Breast epithelium (tissue), 4 donors: ENCODE data around the gene BRIP1. TPM values are rescaled to one million over a fixed set of nuclear protein-coding genes. Genes with fewer than 3 reads are reported as not detected.
"Not testable (repeated sequence)": the region's sequence is repeated elsewhere in the genome, so short reads cannot be mapped to it uniquely, and the experiment has no call there.

Source experiments
- DNase-seq, 2 donors: peaks; one replicate each; pipeline ENCODE4 v3.0.0-alpha.2; 2019; ENCODE audit warnings: low spot score in 2 of 2
- H3K27ac ChIP-seq, 2 donors: fragments of 200-600 bp; sonication (generic) in 1 of 2; one replicate each; pipeline ENCODE4 v1.5.1; 2016 to 2019; ENCODE audit warnings: mild to moderate bottlenecking in 1 of 2
- H3K27me3 ChIP-seq, 2 donors: fragments of 200-600 bp; sonication (generic) in 1 of 2; one replicate each; pipeline versions ENCODE4 v1.5.1 to v1.6.0; 2017 to 2019; ENCODE audit warnings: control low read depth in 1 of 2, mild to moderate bottlenecking in 1 of 2
- H3K36me3 ChIP-seq: fragments of 200-600 bp; one replicate; pipeline ENCODE4 v1.5.1; 2019
- H3K4me1 ChIP-seq, 2 donors: fragments of 200-600 bp; sonication (generic); one replicate each; pipeline ENCODE4 v1.5.1; 2016 to 2019; ENCODE audit warnings: control low read depth in 1 of 2
- H3K4me3 ChIP-seq, 3 donors: fragments of 200-600 bp; sonication (generic); 1 replicate in 2 of 3; 2 replicates in 1 of 3; pipeline ENCODE4 v1.5.1; 2016 to 2019; ENCODE audit warnings: mild to moderate bottlenecking in 3 of 3, moderate library complexity in 2 of 3
- H3K9me3 ChIP-seq, 2 donors: fragments of 200-600 bp; sonication (generic) in 1 of 2; one replicate each; pipeline ENCODE4 v1.5.1; 2016 to 2019; ENCODE audit warnings: control low read depth in 1 of 2
- CTCF ChIP-seq, 3 donors: fragments of 450-650 bp; IDR thresholded peaks; one replicate each; pipeline ENCODE4 v1.5.1; 2016 to 2017; ENCODE audit warnings: antibody characterized with exemption in 3 of 3, mild to moderate bottlenecking in 3 of 3, moderate library complexity in 3 of 3
- POLR2A ChIP-seq: fragments of 450-650 bp; IDR thresholded peaks from one replicate; pipeline ENCODE4 v1.6.1; 2016; ENCODE audit warnings: antibody characterized with exemption, mild to moderate bottlenecking, moderate library complexity
- POLR2AphosphoS5 ChIP-seq, 3 donors: sonication (generic); formaldehyde crosslinking; IDR thresholded peaks; one replicate each; pipeline ENCODE4 v1.6.1; 2017; ENCODE audit warnings: antibody characterized with exemption in 3 of 3
- intact Hi-C: fragments of 100-400 bp; cut with DNase I; formaldehyde crosslinking; loops from one replicate; pipeline ENCODE4 v1.15.1; 2023; ENCODE audit warnings: low total_unique reads
- total RNA-seq, 3 donors: library from RNA; depleted of rRNA; stranded (reverse); fragments of >200 nt; gene quantifications; one replicate each; pipeline ENCODE4 v1.1.0, GENCODE V29; 2016

Gene BRIP1
- total RNA-seq, 3 donors from 2014 or later: 0.33 to 1.0 (median 0.48) TPM

GRCh38 chr17:61822326-61823285, 40.7 kb downstream of the BRIP1 start:
- intact Hi-C loops: no loop called here
- no peaks in the 10 kb centered on the region for H3K36me3 ChIP-seq
- H3K9me3 ChIP-seq: no peaks in the 10 kb centered on the region
- DNase-seq: no peak
- no peaks in the 10 kb centered on the region for H3K4me1 ChIP-seq
- H3K27ac ChIP-seq: no peak overlapping the region
- no peak for TF ChIP-seq POLR2A
- TF ChIP-seq CTCF (IDR thresholded peaks at IDR 0.05): no peak
- TF ChIP-seq POLR2AphosphoS5 (IDR thresholded peaks at IDR 0.05): no peak
- no peaks in the 10 kb centered on the region for H3K27me3 ChIP-seq
- no peak overlapping the region for H3K4me3 ChIP-seq

- Histone ChIP-seq H3K4me1 (no peaks in the 10 kb centered on the region), H3K9me3 (no peaks in the 10 kb centered on the region), H3K4me3 (no peak overlapping the region), H3K36me3 (no peaks in the 10 kb centered on the region), H3K27ac (no peak overlapping the region), H3K27me3 (no peaks in the 10 kb centered on the region)
- TF ChIP-seq CTCF (IDR thresholded peaks at IDR 0.05) (no peak), POLR2A (no peak), POLR2AphosphoS5 (IDR thresholded peaks at IDR 0.05) (no peak)
- intact Hi-C loops: no loop called here
- DNase-seq: no peak
Observed at GRCh38 chr17:61821655-61822054, 41.7 kb downstream of the BRIP1 start.

GRCh38 chr17:61819265-61819664, 44.1 kb downstream of the BRIP1 start:
- intact Hi-C loops, H3K4me3 ChIP-seq, H3K27ac ChIP-seq: not testable (repeated sequence)

GRCh38 chr17:61818225-61818624, 45.1 kb downstream of the BRIP1 start:
- Histone ChIP-seq H3K27me3 (no peaks in the 10 kb centered on the region), H3K9me3 (no peaks in the 10 kb centered on the region), H3K4me3 (no peak overlapping the region), H3K4me1 (no peaks in the 10 kb centered on the region), H3K27ac (no peak overlapping the region), H3K36me3 (no peaks in the 10 kb centered on the region)
- DNase-seq: no peak
- intact Hi-C loops: no loop called here
- TF ChIP-seq POLR2A (no peak), POLR2AphosphoS5 (IDR thresholded peaks at IDR 0.05) (no peak), CTCF (IDR thresholded peaks at IDR 0.05) (no peak)

More at GRCh38 chr17:61819265-61819664, 44.1 kb downstream of the BRIP1 start:
- not testable (repeated sequence) for H3K36me3 ChIP-seq, H3K9me3 ChIP-seq, H3K27me3 ChIP-seq, DNase-seq, H3K4me1 ChIP-seq

GRCh38 chr17:61817452-61817851, 45.9 kb downstream of the BRIP1 start:
- Histone ChIP-seq H3K27ac (no peak overlapping the region), H3K36me3 (no peaks in the 10 kb centered on the region), H3K4me1 (no peaks in the 10 kb centered on the region), H3K9me3 (no peaks in the 10 kb centered on the region), H3K27me3 (no peaks in the 10 kb centered on the region), H3K4me3 (no peak overlapping the region)
- TF ChIP-seq POLR2AphosphoS5 (IDR thresholded peaks at IDR 0.05): no peak
- no peak for DNase-seq
- intact Hi-C loops: no loop called here

- H3K4me1 ChIP-seq: no peaks in the 10 kb centered on the region
- H3K9me3 ChIP-seq: no peaks in the 10 kb centered on the region
- TF ChIP-seq POLR2A: no peak
- no peak for TF ChIP-seq POLR2AphosphoS5 (IDR thresholded peaks at IDR 0.05)
- no peak for TF ChIP-seq CTCF (IDR thresholded peaks at IDR 0.05)
- no peaks in the 10 kb centered on the region for H3K36me3 ChIP-seq
- intact Hi-C loops: no loop called here
- H3K27me3 ChIP-seq: no peaks in the 10 kb centered on the region
- DNase-seq: no peak
- no peak overlapping the region for H3K4me3 ChIP-seq
- H3K27ac ChIP-seq: no peak overlapping the region
Observed at GRCh38 chr17:61816538-61816937, 46.8 kb downstream of the BRIP1 start.
